Keratinocyte (primary cell): ENCODE measurements around the gene TGOLN2. TPM values are rescaled to one million over a fixed set of nuclear protein-coding genes. Genes with fewer than 3 reads are reported as not detected.
A peak's percentile ranks its signal among the peaks of the same experiment; 100 is the strongest.
"Not testable (repeated sequence)": the region's sequence is repeated elsewhere in the genome, so short reads cannot be mapped to it uniquely, and the experiment has no call there.

Experiments used
- DNase-seq: peaks from one replicate; pipeline ENCODE4 v3.0.0-alpha.2; 2011; ENCODE audit warnings: low read depth, missing footprints, low spot score
- FAIRE-seq: peaks from 2 replicates; lab custom pipeline; 2011; peaks lifted over from hg19 to GRCh38; lab: Jason Lieb, UNC
- H2AFZ ChIP-seq: 2 replicates; pipeline ENCODE4 v1.6.0; 2012; ENCODE audit warnings: low read length, control low read depth, inconsistent platforms; ENCODE audit not compliant: control insufficient read depth
- H3K27ac ChIP-seq: 2 replicates; pipeline ENCODE4 v1.5.1; 2011; ENCODE audit warnings: low read length; ENCODE audit not compliant: control insufficient read depth, insufficient read depth
- H3K27me3 ChIP-seq: 3 replicates; pipeline ENCODE4 v1.6.0; 2011; ENCODE audit warnings: low read length; ENCODE audit not compliant: control insufficient read depth, insufficient read depth; ENCODE audit errors: extremely low read depth
- H3K36me3 ChIP-seq, 2 experiments: 2 replicates in 1 of 2; 3 replicates in 1 of 2; pipeline ENCODE4 v1.5.1; 2011; ENCODE audit warnings: low read length in 2 of 2, mild to moderate bottlenecking in 1 of 2; ENCODE audit not compliant: control insufficient read depth in 2 of 2, insufficient read depth in 2 of 2; ENCODE audit errors: extremely low read depth in 1 of 2
- H3K4me1 ChIP-seq: 3 replicates; pipeline ENCODE4 v1.5.1; 2011; ENCODE audit warnings: low read length; ENCODE audit not compliant: control insufficient read depth, insufficient read depth; ENCODE audit errors: extremely low read depth
- H3K4me2 ChIP-seq: 3 replicates; pipeline ENCODE4 v1.6.0; 2011; ENCODE audit warnings: low read depth, low read length; ENCODE audit not compliant: control insufficient read depth, insufficient read depth; ENCODE audit errors: extremely low read depth
- H3K4me3 ChIP-seq, 3 experiments: fragments of 200-600 bp in 1 of 3; sonication (generic) in 1 of 3; 2 replicates in 2 of 3; 3 replicates in 1 of 3; pipeline ENCODE4 v1.5.1; 2011 to 2016; ENCODE audit warnings: low read length in 3 of 3, mild to moderate bottlenecking in 3 of 3, control low read depth in 2 of 3, inconsistent platforms in 1 of 3, low read depth in 1 of 3, mixed read lengths in 1 of 3, mixed run types in 1 of 3, moderate library complexity in 1 of 3; ENCODE audit not compliant: control insufficient read depth in 2 of 3, insufficient read depth in 2 of 3; ENCODE audit errors: extremely low read depth in 1 of 3
- H3K79me2 ChIP-seq: 2 replicates; pipeline ENCODE4 v1.6.0; 2012; ENCODE audit warnings: low read length; ENCODE audit not compliant: control insufficient read depth, insufficient read depth
- H3K9ac ChIP-seq: 3 replicates; pipeline ENCODE4 v1.6.0; 2011; ENCODE audit warnings: low read length; ENCODE audit not compliant: control insufficient read depth, insufficient read depth; ENCODE audit errors: extremely low read depth
- H3K9me1 ChIP-seq: 3 replicates; pipeline ENCODE4 v1.6.0; 2011; ENCODE audit warnings: low read length; ENCODE audit not compliant: control insufficient read depth, insufficient read depth; ENCODE audit errors: extremely low read depth
- H3K9me3 ChIP-seq: 2 replicates; pipeline ENCODE4 v1.5.1; 2012; ENCODE audit warnings: low read depth, low read length; ENCODE audit not compliant: control insufficient read depth
- H4K20me1 ChIP-seq: 3 replicates; pipeline ENCODE4 v1.6.0; 2011; ENCODE audit warnings: low read length; ENCODE audit not compliant: control insufficient read depth, insufficient read depth; ENCODE audit errors: extremely low read depth
- EZH2 ChIP-seq: IDR thresholded peaks from one replicate; pipeline ENCODE4 v1.6.1; 2012; ENCODE audit warnings: inconsistent platforms, mild to moderate bottlenecking, low read length, moderate library complexity
- dilution Hi-C: fragments of 300-500 bp; cut with MboI; formaldehyde crosslinking; loops from one replicate; pipeline ENCODE4 v1.7.0; 2020; ENCODE audit warnings: low sequenced_read_pairs; ENCODE audit not compliant: extremely low pct_ligation_motif_present
- polyA plus RNA-seq, 5 experiments: library from polyadenylated mRNA; depleted of rRNA in 3 of 5; stranded (reverse) in 3 of 5; stranded (forward) in 1 of 5; unstranded in 1 of 5; fragments of >200 nt; gene quantifications; 1 replicate in 1 of 5; 2 replicates in 3 of 5; 3 replicates in 1 of 5; pipeline versions ENCODE4 v1.2.1 to v1.2.3, GENCODE V29; 2011 to 2012; ENCODE audit warnings: missing spikeins in 2 of 5, low read depth in 1 of 5, low replicate concordance in 1 of 5
- TF ChIP-seq, protein P1 (sequence below), 3 experiments: IDR thresholded peaks in 1 of 3; conservative IDR thresholded peaks in 1 of 3; optimal IDR thresholded peaks in 1 of 3; 2 replicates in 2 of 3; 3 replicates in 1 of 3; pipeline versions ENCODE3 to v1.5.1; 2011; ENCODE audit warnings: low read length in 3 of 3, mild to moderate bottlenecking in 3 of 3, moderate library complexity in 2 of 3, control low read depth in 1 of 3, inconsistent platforms in 1 of 3; ENCODE audit not compliant: insufficient read depth in 2 of 3; ENCODE audit errors: extremely low read depth in 1 of 3

Gene TGOLN2
- polyA plus RNA-seq, 1 donor (not counting 4 experiments of a cell fraction or from before 2014, with no cell fraction given), result 43.3 TPM

DNA sequence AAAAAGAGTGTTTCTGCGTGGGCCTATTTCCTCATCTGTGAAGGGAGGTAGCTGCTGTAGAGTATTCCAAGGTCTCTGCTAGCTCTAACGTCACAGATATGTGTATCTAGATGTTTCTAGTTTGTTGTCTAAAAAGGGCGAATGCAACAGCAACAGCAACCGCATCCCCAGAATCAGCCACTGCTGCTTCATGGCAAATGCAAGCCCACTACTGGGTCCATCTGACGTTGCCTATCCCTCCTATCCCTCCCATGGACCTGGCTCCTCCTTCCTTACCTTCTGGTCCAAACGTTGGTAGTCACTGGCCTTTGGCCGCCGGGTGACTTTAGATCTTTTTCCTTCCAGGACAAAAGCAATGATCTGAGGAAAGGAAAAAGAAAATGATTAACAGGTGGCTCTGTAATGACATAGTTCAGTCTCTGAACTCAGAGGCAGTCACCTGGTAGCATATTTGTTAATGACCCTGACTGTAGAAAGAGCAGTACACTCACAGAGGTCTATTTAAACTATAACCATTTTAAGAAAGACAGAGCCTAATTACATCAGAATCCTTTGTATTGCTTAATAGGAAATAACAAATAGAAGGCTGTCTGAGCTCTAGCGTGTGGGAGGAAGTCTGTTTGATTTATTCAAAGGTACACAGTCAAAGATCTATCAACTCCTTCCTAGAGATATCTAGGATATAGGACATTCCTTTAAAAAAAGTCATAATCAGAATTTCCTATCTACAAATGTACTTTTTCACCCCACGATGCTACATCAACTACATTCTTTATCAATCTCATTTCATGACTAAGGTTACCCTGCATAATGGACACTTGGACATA lies 2.9 kb downstream of the TGOLN2 start:
- dilution Hi-C loops, result no loop called here
- peaks cover 28 to 32% of the 10 kb centered on the region in 2 experiments for H3K36me3 ChIP-seq
- peaks cover 58% of the 10 kb centered on the region for H3K79me2 ChIP-seq
- TF ChIP-seq, protein P1, sequence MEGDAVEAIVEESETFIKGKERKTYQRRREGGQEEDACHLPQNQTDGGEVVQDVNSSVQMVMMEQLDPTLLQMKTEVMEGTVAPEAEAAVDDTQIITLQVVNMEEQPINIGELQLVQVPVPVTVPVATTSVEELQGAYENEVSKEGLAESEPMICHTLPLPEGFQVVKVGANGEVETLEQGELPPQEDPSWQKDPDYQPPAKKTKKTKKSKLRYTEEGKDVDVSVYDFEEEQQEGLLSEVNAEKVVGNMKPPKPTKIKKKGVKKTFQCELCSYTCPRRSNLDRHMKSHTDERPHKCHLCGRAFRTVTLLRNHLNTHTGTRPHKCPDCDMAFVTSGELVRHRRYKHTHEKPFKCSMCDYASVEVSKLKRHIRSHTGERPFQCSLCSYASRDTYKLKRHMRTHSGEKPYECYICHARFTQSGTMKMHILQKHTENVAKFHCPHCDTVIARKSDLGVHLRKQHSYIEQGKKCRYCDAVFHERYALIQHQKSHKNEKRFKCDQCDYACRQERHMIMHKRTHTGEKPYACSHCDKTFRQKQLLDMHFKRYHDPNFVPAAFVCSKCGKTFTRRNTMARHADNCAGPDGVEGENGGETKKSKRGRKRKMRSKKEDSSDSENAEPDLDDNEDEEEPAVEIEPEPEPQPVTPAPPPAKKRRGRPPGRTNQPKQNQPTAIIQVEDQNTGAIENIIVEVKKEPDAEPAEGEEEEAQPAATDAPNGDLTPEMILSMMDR (optimal IDR thresholded peaks at IDR 0.05 in 1 of 3, IDR thresholded peaks at IDR 0.05 in 1 of 3, conservative IDR thresholded peaks at IDR 0.05 in 1 of 3; ENCODE audit: extremely low read depth in 1 of 3, insufficient read depth in 2 of 3, low read length in 3 of 3), result no peak
- TF ChIP-seq EZH2, result no peak
- peak overlapping the region; percentile 77 for H3K4me2 ChIP-seq
- H3K9me1 ChIP-seq, result peaks cover 4% of the 10 kb centered on the region
- peaks cover 12% of the 10 kb centered on the region for H4K20me1 ChIP-seq
- peaks cover 18% of the 10 kb centered on the region for H3K4me1 ChIP-seq
- FAIRE-seq, result no peak
- H3K9me3 ChIP-seq, result no peaks in the 10 kb centered on the region
- peak overlapping the region; percentile 69 to 87 (median 85) for H3K4me3 ChIP-seq
- no peak overlapping the region for H3K9ac ChIP-seq
- no peak overlapping the region for H2AFZ ChIP-seq
- no peak for DNase-seq
- H3K27ac ChIP-seq, result peak overlapping the region; percentile 27
- H3K27me3 ChIP-seq, result no peaks in the 10 kb centered on the region

DNA sequence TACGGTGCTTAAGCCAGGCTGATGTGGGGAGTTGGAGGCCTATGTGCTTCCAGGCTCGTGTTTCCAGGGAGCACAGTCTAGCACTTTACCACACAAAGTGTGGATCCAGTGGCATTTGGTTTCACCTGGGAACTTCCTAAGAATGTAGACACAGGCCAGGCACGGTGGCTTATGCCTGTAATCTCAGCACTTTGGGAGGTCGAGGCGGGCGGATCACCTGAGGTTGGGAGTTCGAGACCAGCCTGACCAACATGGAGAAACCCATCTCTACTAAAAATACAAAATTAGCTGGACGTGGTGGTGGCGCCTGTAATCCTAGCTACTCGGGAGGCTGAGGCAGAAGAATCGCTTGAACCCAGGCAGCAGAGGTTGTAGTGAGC lies 3.8 kb downstream of the TGOLN2 start:
- H2AFZ ChIP-seq, H3K9ac ChIP-seq, dilution Hi-C loops, H3K27ac ChIP-seq, H3K4me3 ChIP-seq, DNase-seq, H3K4me2 ChIP-seq, H3K27me3 ChIP-seq, H3K9me1 ChIP-seq, FAIRE-seq, H3K9me3 ChIP-seq: not testable (repeated sequence)
- Histone ChIP-seq H3K4me1 (peaks cover 18% of the 10 kb centered on the region), H3K79me2 (peaks cover 58% of the 10 kb centered on the region), H4K20me1 (peaks cover 12% of the 10 kb centered on the region), H3K36me3 (peaks cover 33 to 35% of the 10 kb centered on the region in 2 experiments)
